Neural progenitor cell (in vitro differentiated cells): ENCODE results near the gene LIG1. TPM values are rescaled to one million over a fixed set of nuclear protein-coding genes. Genes with fewer than 3 reads are reported as not detected.

ENCODE experiments used
- DNase-seq: peaks from one replicate; pipeline ENCODE4 v3.0.0-alpha.2; 2016; ENCODE audit warnings: low spot score
- H2AFZ ChIP-seq: fragments of 200-600 bp; sonication (generic); replicated peaks from 2 replicates; pipeline ENCODE4 v1.6.1; 2016; ENCODE audit warnings: antibody characterized with exemption
- H3F3A ChIP-seq: fragments of 200-600 bp; sonication (generic); 2 replicates; pipeline ENCODE4 v1.6.1; 2016; ENCODE audit warnings: antibody characterized with exemption, low read depth
- H3K27ac ChIP-seq: fragments of 200-600 bp; sonication (generic); 2 replicates; pipeline ENCODE4 v1.5.1; 2016; ENCODE audit warnings: mild to moderate bottlenecking
- H3K27me3 ChIP-seq: fragments of 200-600 bp; sonication (generic); 2 replicates; pipeline ENCODE4 v1.6.1; 2016; ENCODE audit warnings: mild to moderate bottlenecking, moderate library complexity
- H3K36me3 ChIP-seq: fragments of 200-600 bp; sonication (generic); 2 replicates; pipeline ENCODE4 v1.5.1; 2016
- H3K4me1 ChIP-seq: fragments of 200-600 bp; sonication (generic); 2 replicates; pipeline ENCODE4 v1.6.1; 2016; ENCODE audit warnings: mixed run types
- H3K4me2 ChIP-seq: fragments of 200-600 bp; sonication (generic); 2 replicates; pipeline ENCODE4 v1.6.1; 2016
- H3K4me3 ChIP-seq: fragments of 200-600 bp; sonication (generic); 2 replicates; pipeline ENCODE4 v1.5.1; 2016
- H3K79me2 ChIP-seq: fragments of 200-600 bp; sonication (generic); 2 replicates; pipeline ENCODE4 v1.6.1; 2016; ENCODE audit warnings: low read depth
- H3K9ac ChIP-seq: fragments of 200-600 bp; sonication (generic); 2 replicates; pipeline ENCODE4 v1.6.1; 2016
- H3K9me3 ChIP-seq: fragments of 200-600 bp; sonication (generic); 2 replicates; pipeline ENCODE4 v1.5.1; 2016; ENCODE audit warnings: low read depth
- H4K20me1 ChIP-seq: fragments of 200-600 bp; sonication (generic); 2 replicates; pipeline ENCODE4 v1.6.1; 2016; ENCODE audit warnings: low read depth
- H3K27ac Mint-ChIP-seq: 3 replicates; pipeline ENCODE4 v1.8.0; 2021; ENCODE audit warnings: mixed read lengths
- H3K27me3 Mint-ChIP-seq: 2 replicates; pipeline ENCODE4 v1.8.0; 2022; ENCODE audit warnings: low read depth, mild to moderate bottlenecking, inconsistent platforms, moderate library complexity, mixed read lengths; ENCODE audit not compliant: insufficient read depth
- H3K36me3 Mint-ChIP-seq: 3 replicates; pipeline ENCODE4 v1.8.0; 2021; ENCODE audit warnings: mixed read lengths
- H3K4me1 Mint-ChIP-seq: 3 replicates; pipeline ENCODE4 v1.8.0; 2021; ENCODE audit warnings: mixed read lengths
- H3K4me3 Mint-ChIP-seq: 3 replicates; pipeline ENCODE4 v1.8.0; 2021; ENCODE audit warnings: mild to moderate bottlenecking, moderate library complexity, mixed read lengths
- H3K9me3 Mint-ChIP-seq: 3 replicates; pipeline ENCODE4 v1.8.0; 2020; ENCODE audit warnings: mixed read lengths
- EZH2 ChIP-seq: fragments of 200-600 bp; sonication (generic); IDR thresholded peaks from 2 replicates; pipeline ENCODE4 v1.6.1; 2017; ENCODE audit warnings: antibody characterized with exemption, mild to moderate bottlenecking, moderate library complexity
- EZH2phosphoT487 ChIP-seq: fragments of 200-600 bp; sonication (generic); IDR thresholded peaks from 2 replicates; pipeline ENCODE4 v1.6.1; 2017; ENCODE audit warnings: antibody characterized with exemption
- total RNA-seq: library from RNA; depleted of rRNA; stranded (reverse); fragments of >200 nt; gene quantifications from 2 replicates; pipeline ENCODE4 v1.2.3, GENCODE V29; 2015; ENCODE audit warnings: low replicate concordance
- TF ChIP-seq, protein P1 (sequence below): fragments of 200-600 bp; sonication (generic); IDR thresholded peaks from 2 replicates; pipeline ENCODE4 v1.5.1; 2017; ENCODE audit warnings: antibody characterized with exemption, mild to moderate bottlenecking

Gene LIG1
- total RNA-seq, 1 donor from 2014 or later, result 40.0 TPM

DNA sequence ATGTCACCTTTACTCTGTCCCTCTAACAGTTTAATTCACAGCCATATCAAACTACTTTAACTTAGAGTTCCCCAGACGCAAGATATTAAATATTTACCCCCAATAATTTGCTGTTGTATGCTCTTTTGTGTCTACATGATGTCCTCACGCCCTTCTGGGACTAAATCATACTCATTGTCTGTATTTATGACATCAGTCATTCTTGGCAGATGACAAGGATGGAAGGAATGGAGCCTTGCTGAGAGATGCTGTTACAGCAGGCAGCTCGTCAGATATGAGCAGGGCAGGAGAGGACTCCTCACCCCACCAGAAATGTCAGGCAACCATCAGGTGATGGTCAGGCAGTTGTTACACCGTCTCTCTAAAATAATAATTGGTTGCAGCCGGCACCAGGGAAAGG, 43.8 kb upstream of the LIG1 start:
- Mint-ChIP-seq H3K27ac (no peak overlapping the region), H3K4me1 (peaks cover 5% of the 10 kb centered on the region), H3K36me3 (peaks cover 21% of the 10 kb centered on the region), H3K4me3 (no peak overlapping the region), H3K27me3 (no peaks in the 10 kb centered on the region), H3K9me3 (no peaks in the 10 kb centered on the region)
- Histone ChIP-seq H3K9ac (no peak overlapping the region), H3K27ac (no peak overlapping the region), H3K27me3 (no peaks in the 10 kb centered on the region), H3K4me1 (peaks cover 1% of the 10 kb centered on the region), H2AFZ (no peak overlapping the region), H3K4me2 (no peak overlapping the region), H3F3A (peaks cover 1% of the 10 kb centered on the region), H3K36me3 (no peaks in the 10 kb centered on the region), H3K4me3 (no peak overlapping the region), H3K79me2 (no peaks in the 10 kb centered on the region), H3K9me3 (no peaks in the 10 kb centered on the region), H4K20me1 (no peaks in the 10 kb centered on the region)
- DNase-seq, result no peak
- TF ChIP-seq EZH2phosphoT487, result no peak
- no peak for TF ChIP-seq EZH2
- TF ChIP-seq, protein P1, sequence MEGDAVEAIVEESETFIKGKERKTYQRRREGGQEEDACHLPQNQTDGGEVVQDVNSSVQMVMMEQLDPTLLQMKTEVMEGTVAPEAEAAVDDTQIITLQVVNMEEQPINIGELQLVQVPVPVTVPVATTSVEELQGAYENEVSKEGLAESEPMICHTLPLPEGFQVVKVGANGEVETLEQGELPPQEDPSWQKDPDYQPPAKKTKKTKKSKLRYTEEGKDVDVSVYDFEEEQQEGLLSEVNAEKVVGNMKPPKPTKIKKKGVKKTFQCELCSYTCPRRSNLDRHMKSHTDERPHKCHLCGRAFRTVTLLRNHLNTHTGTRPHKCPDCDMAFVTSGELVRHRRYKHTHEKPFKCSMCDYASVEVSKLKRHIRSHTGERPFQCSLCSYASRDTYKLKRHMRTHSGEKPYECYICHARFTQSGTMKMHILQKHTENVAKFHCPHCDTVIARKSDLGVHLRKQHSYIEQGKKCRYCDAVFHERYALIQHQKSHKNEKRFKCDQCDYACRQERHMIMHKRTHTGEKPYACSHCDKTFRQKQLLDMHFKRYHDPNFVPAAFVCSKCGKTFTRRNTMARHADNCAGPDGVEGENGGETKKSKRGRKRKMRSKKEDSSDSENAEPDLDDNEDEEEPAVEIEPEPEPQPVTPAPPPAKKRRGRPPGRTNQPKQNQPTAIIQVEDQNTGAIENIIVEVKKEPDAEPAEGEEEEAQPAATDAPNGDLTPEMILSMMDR, result no peak

DNA sequence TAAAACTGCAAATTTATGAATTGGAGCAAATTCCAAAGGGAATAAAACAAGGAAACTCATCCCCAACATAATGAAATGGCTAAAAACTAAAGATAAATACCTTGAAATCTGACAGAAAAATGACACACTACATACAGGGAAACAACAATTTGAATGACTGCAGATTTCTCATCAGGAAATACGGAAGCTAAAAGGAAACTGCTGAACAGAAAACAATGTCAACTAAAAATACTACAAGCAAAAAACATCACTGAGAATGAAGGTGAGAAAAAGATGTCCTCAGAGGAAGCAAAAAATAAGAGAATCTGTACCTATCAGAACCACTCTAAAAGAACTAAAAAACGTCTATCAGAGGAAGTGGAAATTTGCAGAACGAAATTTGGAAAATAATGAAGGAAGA, 39.9 kb upstream of the LIG1 start:
- Histone ChIP-seq H3K4me3 (no peak overlapping the region), H3K27me3 (no peaks in the 10 kb centered on the region), H3F3A (no peaks in the 10 kb centered on the region), H3K4me1 (peaks cover 1% of the 10 kb centered on the region), H3K79me2 (peaks cover 4% of the 10 kb centered on the region), H3K4me2 (no peak overlapping the region), H3K27ac (no peak overlapping the region), H3K9ac (no peak overlapping the region), H2AFZ (no peak overlapping the region), H3K9me3 (no peaks in the 10 kb centered on the region), H3K36me3 (no peaks in the 10 kb centered on the region), H4K20me1 (no peaks in the 10 kb centered on the region)
- H3K27me3 Mint-ChIP-seq, result peaks cover 3% of the 10 kb centered on the region
- TF ChIP-seq EZH2 (no peak), EZH2phosphoT487 (no peak)
- TF ChIP-seq, protein P1, result no peak
- H3K4me1 Mint-ChIP-seq, result no peaks in the 10 kb centered on the region
- no peaks in the 10 kb centered on the region for H3K9me3 Mint-ChIP-seq
- H3K36me3 Mint-ChIP-seq, result peaks cover 10% of the 10 kb centered on the region
- DNase-seq, result no peak
- H3K4me3 Mint-ChIP-seq, result no peak overlapping the region
- no peak overlapping the region for H3K27ac Mint-ChIP-seq

DNA sequence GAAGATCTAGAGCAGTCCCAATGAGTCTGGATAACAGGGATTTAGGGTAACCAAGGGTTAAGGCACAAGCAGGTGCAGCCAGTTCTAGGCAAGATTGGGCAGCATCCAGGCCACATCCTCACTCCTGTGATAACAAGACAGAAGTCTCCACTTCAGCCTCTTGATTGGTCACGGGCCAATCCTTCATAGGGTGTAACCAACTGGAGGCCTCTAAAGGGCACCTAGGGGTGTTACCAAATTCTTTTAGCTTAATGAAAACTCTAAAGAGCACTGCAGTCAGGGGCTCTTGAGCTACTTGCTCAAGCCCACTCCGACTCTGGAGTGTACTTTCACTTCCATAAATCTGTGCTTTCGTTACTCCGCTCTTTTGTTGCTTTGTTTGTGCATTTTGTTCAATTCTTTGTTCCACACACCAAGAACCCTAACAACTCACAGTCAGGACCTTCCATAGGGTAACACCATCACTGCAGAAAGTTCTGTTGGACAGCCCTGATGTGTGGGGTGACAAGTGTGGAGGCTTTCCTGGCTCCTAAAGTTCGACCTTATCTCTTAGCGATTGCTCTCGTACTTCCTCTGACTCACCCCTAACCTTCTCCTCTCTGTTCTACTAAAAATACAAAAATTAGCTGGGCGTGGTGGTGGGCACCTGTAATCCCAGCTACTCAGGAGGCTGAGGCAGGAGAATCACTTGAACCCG, 36.4 kb upstream of the LIG1 start:
- H3K36me3 Mint-ChIP-seq, result peaks cover 2% of the 10 kb centered on the region
- Histone ChIP-seq H4K20me1 (no peaks in the 10 kb centered on the region), H3K4me2 (no peak overlapping the region), H3K27me3 (no peaks in the 10 kb centered on the region), H3K4me1 (peaks cover 8% of the 10 kb centered on the region), H2AFZ (no peak overlapping the region), H3K79me2 (peaks cover 4% of the 10 kb centered on the region), H3K27ac (no peak overlapping the region), H3K4me3 (no peak overlapping the region), H3F3A (peaks cover 16% of the 10 kb centered on the region), H3K9me3 (no peaks in the 10 kb centered on the region), H3K9ac (no peak overlapping the region), H3K36me3 (no peaks in the 10 kb centered on the region)
- no peak for TF ChIP-seq EZH2
- TF ChIP-seq, protein P1, result no peak
- no peak for TF ChIP-seq EZH2phosphoT487
- no peaks in the 10 kb centered on the region for H3K9me3 Mint-ChIP-seq
- no peak overlapping the region for H3K27ac Mint-ChIP-seq
- no peak overlapping the region for H3K4me3 Mint-ChIP-seq
- no peak for DNase-seq
- H3K4me1 Mint-ChIP-seq, result no peaks in the 10 kb centered on the region
- H3K27me3 Mint-ChIP-seq, result peaks cover 3% of the 10 kb centered on the region
